Esophagus squamous epithelium (tissue), 4 donors: ENCODE results near the gene MPL.

Source experiments
- CTCF ChIP-seq, 6 experiments: fragments of 450-650 bp in 4 of 6; fragments of 200-600 bp in 2 of 6; sonication (generic) in 2 of 6; IDR thresholded peaks; one replicate each; pipeline ENCODE4 v1.5.1; 2016 to 2019; ENCODE audit warnings: antibody characterized with exemption in 6 of 6, mild to moderate bottlenecking in 4 of 6, moderate library complexity in 4 of 6
- POLR2A ChIP-seq, 4 donors: fragments of 450-650 bp; IDR thresholded peaks; one replicate each; pipeline ENCODE4 v1.6.1; 2017; ENCODE audit warnings: antibody characterized with exemption in 4 of 4, mild to moderate bottlenecking in 4 of 4, moderate library complexity in 3 of 4

- TF ChIP-seq CTCF (IDR thresholded peaks at IDR 0.05): no peak
- no peak for TF ChIP-seq POLR2A (IDR thresholded peaks at IDR 0.05)
These were observed 34.7 kb upstream of the MPL start for GRCh38 chr1:43302721-43303470.
